Heart left ventricle (tissue), 16 donors: ENCODE data around the gene ABCF3. TPM values are rescaled to one million over a fixed set of nuclear protein-coding genes. Genes with fewer than 3 reads are reported as not detected.
A peak's percentile ranks its signal among the peaks of the same experiment; 100 is the strongest.
"Not testable (repeated sequence)": the region's sequence is repeated elsewhere in the genome, so short reads cannot be mapped to it uniquely, and the experiment has no call there.

Source experiments
- ATAC-seq, 4 donors: fragments of 200-7000 bp; cut with Tn5 transposase; one replicate each; pipeline ENCODE4 v1.9.1; 2020 to 2022; ENCODE audit warnings: moderate library complexity in 4 of 4, mild to moderate bottlenecking in 3 of 4, moderate number of reproducible peaks in 1 of 4
- DNase-seq, 5 donors: peaks; one replicate each; pipeline ENCODE4 v3.0.0-alpha.2; 2020
- H3K27ac ChIP-seq, 12 donors: fragments of 200-600 bp; sonication (generic) in 4 of 12; one replicate each; pipeline versions ENCODE4 v1.5.0 to v1.8.0; 2016 to 2022; ENCODE audit warnings: mild to moderate bottlenecking in 2 of 12
- H3K27me3 ChIP-seq, 9 donors: fragments of 200-600 bp; sonication (generic) in 2 of 9; one replicate each; pipeline versions ENCODE4 v1.5.1 to v1.8.0; 2016 to 2022; ENCODE audit warnings: mild to moderate bottlenecking in 3 of 9
- H3K36me3 ChIP-seq, 9 donors: fragments of 200-600 bp; sonication (generic) in 2 of 9; one replicate each; pipeline versions ENCODE4 v1.5.0 to v1.8.0; 2018 to 2022; ENCODE audit warnings: mild to moderate bottlenecking in 2 of 9
- H3K4me1 ChIP-seq, 12 donors: fragments of 200-600 bp; sonication (generic) in 4 of 12; one replicate each; pipeline versions ENCODE4 v1.5.0 to v1.8.0; 2016 to 2022; ENCODE audit warnings: mild to moderate bottlenecking in 3 of 12
- H3K4me3 ChIP-seq, 12 donors: fragments of 200-600 bp; sonication (generic) in 4 of 12; one replicate each; pipeline versions ENCODE4 v1.5.0 to v1.8.0; 2017 to 2022; ENCODE audit warnings: mild to moderate bottlenecking in 9 of 12, moderate library complexity in 4 of 12
- H3K9me3 ChIP-seq, 12 donors: fragments of 200-600 bp; sonication (generic) in 4 of 12; one replicate each; pipeline versions ENCODE4 v1.5.0 to v1.8.0; 2016 to 2022; ENCODE audit warnings: mild to moderate bottlenecking in 1 of 12
- POLR2A ChIP-seq, 2 donors: fragments of 450-650 bp; IDR thresholded peaks; one replicate each; pipeline ENCODE4 v1.6.1; 2017; ENCODE audit warnings: antibody characterized with exemption in 2 of 2, mild to moderate bottlenecking in 2 of 2, moderate library complexity in 2 of 2
- WGBS, 4 donors: extraction: QIAGEN DNeasy Blood & Tissue Kit in 2 of 4; methylation state at CpG; one replicate each; pipeline versions ENCODE4 v1.1.5 to v1.1.7; 2013 to 2018; 5-methylcytosine and 5-hydroxymethylcytosine counted together
- intact Hi-C, 10 donors: fragments of 100-400 bp; cut with DNase I; formaldehyde crosslinking; loops; one replicate each; pipeline versions ENCODE4 v1.11.1 to v1.14.2; 2022
- polyA plus RNA-seq, 2 donors: library from polyadenylated mRNA; stranded (reverse); fragments of 200-250 nt; gene quantifications; one replicate each; pipeline ENCODE4 v1.2.3, GENCODE V29; 2013
- total RNA-seq, 9 donors: library from RNA; depleted of rRNA in 2 of 9; stranded (reverse); fragments of >200 nt in 2 of 9; fragmentation: NEBNext Ultra II Directional in 3 of 9; extraction: Animal tissue kit (Norgen Biotek cat#: 25700) in 3 of 9; gene quantifications; one replicate each; pipeline versions ENCODE4 v1.1.0 to v1.2.4, GENCODE V29; 2016 to 2023
- TF ChIP-seq, protein P1 (sequence below), 12 donors: fragments of 200-600 bp; sonication (generic) in 4 of 12; IDR thresholded peaks; one replicate each; pipeline versions ENCODE4 v1.5.0 to v1.8.0; 2018 to 2022; ENCODE audit warnings: antibody characterized with exemption in 12 of 12, mild to moderate bottlenecking in 5 of 12
- donor health status: ischemic (EF 13 %, LVEDD 7.1; RV severe dilation, severe dysfunction).
- donor health status: healthy with polysubstance abuse.
- donor health status: DM: no; HTN: yes; CAD: no.
- donor health status: DM: no; HTN: no; CAD: no.
- donor health status: ischemic (EF 25% LVEDD 6.9; RV normal size, moderate dysfunction).
- donor health status: ischemic (EF 25% LVEDD 5.7; RV mildly dilated, moderate dysfunction).
- donor health status: healthy.
- donor health status: DM: yes; HTN: yes; CAD: no.
- donor health status: ischemic (EF 35%, LVEDD 5.7; RV mildly dilated, moderate dysfunction).
- donor health status: nonischemic (EF 11% LVEDD 7.7; RV severe dilation, severe dysfunction).
- donor health status: DM: yes; HTN: yes; CAD: no.
- donor health status: PGD.
- donor health status: ischemic (EF 29% LVEDD 5.4; RV normal size, mild dysfunction).
- donor health status: nonischemic (EF 23%, LVEDD 6.1; RV moderate dilation, normal function).

The ABCF3 gene
- total and polyA plus RNA-seq, 11 donors = 58.2 to 81.9 (median 69.2) TPM

DNA sequence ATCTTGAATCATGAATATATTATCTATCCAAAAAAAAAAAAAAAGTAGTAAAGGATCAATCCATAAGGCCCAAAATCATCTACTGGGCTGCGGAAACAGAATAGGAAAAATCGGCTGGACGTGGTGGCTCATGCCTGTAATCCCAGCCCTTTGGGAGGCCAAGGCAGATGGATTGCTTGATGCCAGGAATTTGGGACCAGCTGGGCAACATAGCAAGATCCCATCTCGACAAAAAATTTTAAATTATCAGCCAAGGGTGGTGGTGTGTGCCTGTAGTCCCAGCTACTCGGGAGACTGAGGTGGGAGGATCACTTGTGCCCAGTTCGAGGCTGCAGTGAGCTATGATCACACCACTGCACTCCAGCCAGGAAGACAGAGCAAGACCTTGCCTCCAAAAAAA is 36.9 kb upstream of the ABCF3 start:
- 88 to 96% (median 94%) methylated on average over 6 of the region's 6 CpGs for WGBS, 4 donors
- no peak for ATAC-seq
- Histone ChIP-seq H3K9me3 (no peaks in the 10 kb centered on the region), H3K36me3 (peaks cover 0 to 29% (median 26%) of the 10 kb centered on the region in 9 donors), H3K27ac (no peak overlapping the region), H3K4me3 (no peak overlapping the region), H3K27me3 (no peaks in the 10 kb centered on the region), H3K4me1 (peaks cover 0 to 20% (median 8%) of the 10 kb centered on the region in 12 donors)
- no peak for TF ChIP-seq POLR2A (IDR thresholded peaks at IDR 0.05)
- TF ChIP-seq, protein P1, sequence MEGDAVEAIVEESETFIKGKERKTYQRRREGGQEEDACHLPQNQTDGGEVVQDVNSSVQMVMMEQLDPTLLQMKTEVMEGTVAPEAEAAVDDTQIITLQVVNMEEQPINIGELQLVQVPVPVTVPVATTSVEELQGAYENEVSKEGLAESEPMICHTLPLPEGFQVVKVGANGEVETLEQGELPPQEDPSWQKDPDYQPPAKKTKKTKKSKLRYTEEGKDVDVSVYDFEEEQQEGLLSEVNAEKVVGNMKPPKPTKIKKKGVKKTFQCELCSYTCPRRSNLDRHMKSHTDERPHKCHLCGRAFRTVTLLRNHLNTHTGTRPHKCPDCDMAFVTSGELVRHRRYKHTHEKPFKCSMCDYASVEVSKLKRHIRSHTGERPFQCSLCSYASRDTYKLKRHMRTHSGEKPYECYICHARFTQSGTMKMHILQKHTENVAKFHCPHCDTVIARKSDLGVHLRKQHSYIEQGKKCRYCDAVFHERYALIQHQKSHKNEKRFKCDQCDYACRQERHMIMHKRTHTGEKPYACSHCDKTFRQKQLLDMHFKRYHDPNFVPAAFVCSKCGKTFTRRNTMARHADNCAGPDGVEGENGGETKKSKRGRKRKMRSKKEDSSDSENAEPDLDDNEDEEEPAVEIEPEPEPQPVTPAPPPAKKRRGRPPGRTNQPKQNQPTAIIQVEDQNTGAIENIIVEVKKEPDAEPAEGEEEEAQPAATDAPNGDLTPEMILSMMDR (IDR thresholded peaks at IDR 0.05) = no peak
- no peak for DNase-seq
- intact Hi-C loops = loop anchor here in 4 of 10 donors (5.0 to 10.0 kb wide), 4 partner anchors 88 to 366 kb away; partner anchors contain the start of genes ALG3 (in 2 of the 4) and EEF1AKMT4 (in 2 of the 4)

DNA sequence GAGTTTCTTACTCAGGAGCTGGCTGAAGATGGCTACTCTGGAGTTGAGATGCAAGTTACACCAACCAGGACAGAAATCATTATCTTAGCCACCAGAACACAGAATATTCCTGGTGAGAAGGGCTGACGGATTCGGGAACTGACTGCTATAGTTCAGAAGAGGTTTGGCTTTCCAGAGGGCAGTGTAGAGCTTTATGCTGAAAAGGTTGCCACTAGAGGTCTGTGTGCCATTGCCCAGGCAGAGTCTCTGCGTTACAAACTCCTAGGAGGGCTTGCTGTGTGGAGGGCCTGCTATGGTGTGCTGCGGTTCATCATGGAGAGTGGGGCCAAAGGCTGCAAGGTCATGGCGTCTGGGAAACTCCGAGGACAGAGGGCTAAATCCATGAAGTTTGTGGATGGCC is 36.2 kb upstream of the ABCF3 start:
- intact Hi-C loops = loop anchor here in 6 of 10 donors (5.0 to 10.0 kb wide), 5 partner anchors 38 to 365 kb away; partner anchors contain the start of genes ALG3 (in 3 of the 6), EEF1AKMT4 (in 3 of the 6) and ABCF3 (in 1 of the 6)
- peak in 2 of 4 donors; percentile 59 to 63 for ATAC-seq
- Histone ChIP-seq H3K4me1 (peaks cover 0 to 23% (median 9%) of the 10 kb centered on the region in 12 donors), H3K36me3 (peaks cover 0 to 23% (median 20%) of the 10 kb centered on the region in 9 donors)
- WGBS, 4 donors = 55 to 72% (median 66%) methylated on average over 6 of the region's 6 CpGs
- TF ChIP-seq, protein P1 (IDR thresholded peaks at IDR 0.05) = peak in 4 of 12 donors; percentile 5 to 42 (median 24)
- not testable (repeated sequence) for H3K27me3 ChIP-seq, DNase-seq, H3K9me3 ChIP-seq, H3K27ac ChIP-seq, H3K4me3 ChIP-seq

DNA sequence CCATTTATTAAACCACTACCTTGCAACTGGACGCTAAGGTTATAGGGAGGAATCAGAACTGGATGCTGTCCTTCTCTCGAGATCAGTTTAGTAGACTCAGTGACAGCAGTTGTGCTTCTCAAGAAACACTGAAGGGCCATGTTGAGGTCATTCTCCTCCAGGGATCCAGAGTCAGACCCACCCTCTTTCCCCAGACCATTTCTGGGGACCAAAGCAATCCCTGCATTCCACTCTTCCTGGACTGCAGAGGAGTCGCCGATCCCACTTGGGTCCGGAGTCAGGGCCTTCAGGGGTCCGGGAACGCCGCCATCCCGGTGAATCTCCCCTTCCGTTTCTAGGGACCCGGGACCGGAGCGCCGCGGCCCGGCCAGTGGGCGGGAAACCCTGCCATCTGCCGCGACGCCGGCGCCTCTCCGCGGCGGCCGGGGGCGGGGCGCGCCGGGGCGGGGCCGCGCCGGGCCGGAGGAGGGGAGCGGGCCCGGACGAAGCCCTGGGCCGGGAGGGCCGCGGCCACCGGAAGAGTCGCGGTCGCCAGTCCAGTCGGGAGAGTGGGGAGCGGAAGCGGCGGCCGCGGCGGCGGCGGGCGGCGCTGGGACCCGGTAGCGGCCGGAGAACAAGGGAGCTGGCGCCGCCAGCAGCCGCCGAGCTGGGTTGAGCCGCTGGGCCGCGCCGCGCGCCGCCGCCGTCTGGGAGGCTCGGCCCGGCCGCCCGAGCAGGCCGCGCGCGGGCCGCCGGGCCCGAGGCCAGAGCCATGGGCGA is 30.9 kb upstream of the ABCF3 start, which contains the start of gene DVL3:
Gene DVL3 (plus strand): TSS at position 493 of the 759 bp plus-strand sequence. CDS start 259 bp downstream, at position 752.
- intact Hi-C loops = loop anchor here in 5 of 10 donors (1.0 to 10.0 kb wide), 6 partner anchors 19 to 92 kb away; partner anchors contain the start of genes ALG3 (in 2 of the 5), AP2M1 (in 2 of the 5), EEF1AKMT4 (in 2 of the 5) and EIF2B5 (in 2 of the 5)
- Histone ChIP-seq H3K36me3 (no peaks in the 10 kb centered on the region), H3K9me3 (no peaks in the 10 kb centered on the region), H3K27me3 (no peaks in the 10 kb centered on the region), H3K4me3 (peak within 1 kb of the TSS; percentile 63 to 99 (median 90)), H3K4me1 (peaks cover 2 to 55% (median 37%) of the 10 kb centered on the region in 12 donors), H3K27ac (peak within 1 kb of the TSS; percentile 73 to 98 (median 94))
- 1 to 2% (median 1%) methylated on average over 15 to 84 of the region's 84 CpGs for WGBS, 4 donors
- TF ChIP-seq, protein P1 (IDR thresholded peaks at IDR 0.05) = no peak
- TF ChIP-seq POLR2A (IDR thresholded peaks at IDR 0.05) = peak in 1 of 2 donors; percentile 49
- DNase-seq = peak; percentile 73 to 87 (median 82)
- ATAC-seq = peak; percentile 53 to 92 (median 82)
